Heart right ventricle (tissue), 16 donors: ENCODE results near the gene OR8G1. TPM values are rescaled to one million over a fixed set of nuclear protein-coding genes. Genes with fewer than 3 reads are reported as not detected.
"Not testable (repeated sequence)": the region's sequence is repeated elsewhere in the genome, so short reads cannot be mapped to it uniquely, and the experiment has no call there.

ENCODE experiments used
- ATAC-seq, 8 donors: fragments of 200-7000 bp; cut with Tn5 transposase; one replicate each; pipeline ENCODE4 v1.9.1; 2020; ENCODE audit warnings: mild to moderate bottlenecking in 8 of 8, moderate library complexity in 8 of 8, moderate number of reproducible peaks in 1 of 8
- DNase-seq, 2 donors: peaks; one replicate each; pipeline ENCODE4 v3.0.0-alpha.2; 2020
- H3K27ac ChIP-seq, 10 donors: fragments of 200-600 bp; sonication (generic) in 2 of 10; one replicate each; pipeline versions ENCODE4 v1.5.0 to v1.8.0; 2020 to 2022; ENCODE audit warnings: mild to moderate bottlenecking in 3 of 10
- H3K27me3 ChIP-seq, 7 donors: fragments of 200-600 bp; one replicate each; pipeline ENCODE4 v1.8.0; 2021 to 2022; ENCODE audit warnings: mild to moderate bottlenecking in 2 of 7
- H3K36me3 ChIP-seq, 9 donors: fragments of 200-600 bp; sonication (generic) in 1 of 9; one replicate each; pipeline versions ENCODE4 v1.5.0 to v1.8.0; 2020 to 2022; ENCODE audit warnings: mild to moderate bottlenecking in 2 of 9
- H3K4me1 ChIP-seq, 9 donors: fragments of 200-600 bp; sonication (generic) in 1 of 9; one replicate each; pipeline versions ENCODE4 v1.5.0 to v1.8.0; 2020 to 2022; ENCODE audit warnings: mild to moderate bottlenecking in 4 of 9
- H3K4me3 ChIP-seq, 10 donors: fragments of 200-600 bp; sonication (generic) in 2 of 10; one replicate each; pipeline versions ENCODE4 v1.5.0 to v1.8.0; 2020 to 2022; ENCODE audit warnings: mild to moderate bottlenecking in 7 of 10, moderate library complexity in 2 of 10
- H3K9me3 ChIP-seq, 11 donors: fragments of 200-600 bp in 10 of 11; sonication (generic) in 2 of 11; one replicate each; pipeline versions ENCODE4 v1.5.0 to v1.8.0; 2013 to 2022; ENCODE audit warnings: mild to moderate bottlenecking in 2 of 11, control low read depth in 1 of 11, moderate library complexity in 1 of 11
- WGBS, 2 donors: extraction: QIAGEN DNeasy Blood & Tissue Kit; methylation state at CpG; one replicate each; pipeline ENCODE4 v1.1.7; 2013; ENCODE audit warnings: inconsistent platforms in 1 of 2; 5-methylcytosine and 5-hydroxymethylcytosine counted together
- intact Hi-C, 10 donors: fragments of 100-400 bp; cut with DNase I; formaldehyde crosslinking; loops; one replicate each; pipeline versions ENCODE4 v1.11.1 to v1.14.2; 2022
- polyA plus RNA-seq, 2 donors: library from polyadenylated mRNA; stranded (reverse); fragments of 200-250 nt; gene quantifications; one replicate each; pipeline ENCODE4 v1.2.3, GENCODE V29; 2013
- total RNA-seq, 10 donors: library from RNA; stranded (reverse); fragmentation: NEBNext Ultra II Directional in 3 of 10; extraction: Animal tissue kit (Norgen Biotek cat#: 25700) in 3 of 10; gene quantifications; one replicate each; pipeline versions ENCODE4 v1.2.1 to v1.2.4, GENCODE V29; 2021 to 2023
- TF ChIP-seq, protein P1 (sequence below), 9 donors: fragments of 200-600 bp; sonication (generic) in 2 of 9; IDR thresholded peaks; one replicate each; pipeline versions ENCODE4 v1.5.0 to v1.8.0; 2021 to 2022; ENCODE audit warnings: antibody characterized with exemption in 9 of 9, mild to moderate bottlenecking in 5 of 9, moderate library complexity in 1 of 9
- donor health status: Arrhythmogenic right ventricular cardiomyopathy.
- donor health status: ischemic (EF 13 %, LVEDD 7.1; RV severe dilation, severe dysfunction).
- donor health status: healthy with polysubstance abuse.
- donor health status: DM: no; HTN: yes; CAD: no.
- donor health status: DM: no; HTN: no; CAD: no.
- donor health status: ischemic (EF 25% LVEDD 6.9; RV normal size, moderate dysfunction).
- donor health status: ischemic (EF 25% LVEDD 5.7; RV mildly dilated, moderate dysfunction).
- donor health status: healthy.
- donor health status: DM: yes; HTN: yes; CAD: no.
- donor health status: Ischemic cardiomyopathy.
- donor health status: ischemic (EF 35%, LVEDD 5.7; RV mildly dilated, moderate dysfunction).
- donor health status: nonischemic (EF 11% LVEDD 7.7; RV severe dilation, severe dysfunction).
- donor health status: DM: yes; HTN: yes; CAD: no.
- donor health status: PGD.
- donor health status: ischemic (EF 29% LVEDD 5.4; RV normal size, mild dysfunction).
- donor health status: nonischemic (EF 23%, LVEDD 6.1; RV moderate dilation, normal function).

The OR8G1 gene
- total and polyA plus RNA-seq, 12 donors: not detected

DNA sequence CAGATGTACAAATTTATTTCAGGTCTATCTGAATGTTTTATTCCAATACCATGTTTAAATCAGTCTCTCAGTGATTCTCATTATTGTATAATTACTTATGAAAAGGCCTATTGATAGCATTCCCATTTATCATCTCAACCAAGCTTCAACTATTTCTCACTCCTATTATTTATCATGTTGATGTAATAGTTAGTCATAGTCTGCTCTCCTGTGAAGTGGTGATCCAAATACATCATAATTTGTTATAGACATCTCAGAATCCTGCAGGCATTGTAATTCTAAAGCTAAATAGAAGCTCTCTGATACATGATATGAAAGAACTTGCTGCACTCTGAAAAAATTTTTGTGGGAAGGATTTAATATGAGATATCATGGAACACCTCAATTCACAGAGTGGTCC lies 21.8 kb upstream of the OR8G1 start:
- DNase-seq: no peak
- TF ChIP-seq, protein P1, sequence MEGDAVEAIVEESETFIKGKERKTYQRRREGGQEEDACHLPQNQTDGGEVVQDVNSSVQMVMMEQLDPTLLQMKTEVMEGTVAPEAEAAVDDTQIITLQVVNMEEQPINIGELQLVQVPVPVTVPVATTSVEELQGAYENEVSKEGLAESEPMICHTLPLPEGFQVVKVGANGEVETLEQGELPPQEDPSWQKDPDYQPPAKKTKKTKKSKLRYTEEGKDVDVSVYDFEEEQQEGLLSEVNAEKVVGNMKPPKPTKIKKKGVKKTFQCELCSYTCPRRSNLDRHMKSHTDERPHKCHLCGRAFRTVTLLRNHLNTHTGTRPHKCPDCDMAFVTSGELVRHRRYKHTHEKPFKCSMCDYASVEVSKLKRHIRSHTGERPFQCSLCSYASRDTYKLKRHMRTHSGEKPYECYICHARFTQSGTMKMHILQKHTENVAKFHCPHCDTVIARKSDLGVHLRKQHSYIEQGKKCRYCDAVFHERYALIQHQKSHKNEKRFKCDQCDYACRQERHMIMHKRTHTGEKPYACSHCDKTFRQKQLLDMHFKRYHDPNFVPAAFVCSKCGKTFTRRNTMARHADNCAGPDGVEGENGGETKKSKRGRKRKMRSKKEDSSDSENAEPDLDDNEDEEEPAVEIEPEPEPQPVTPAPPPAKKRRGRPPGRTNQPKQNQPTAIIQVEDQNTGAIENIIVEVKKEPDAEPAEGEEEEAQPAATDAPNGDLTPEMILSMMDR (IDR thresholded peaks at IDR 0.05): no peak
- Histone ChIP-seq H3K4me1 (peaks cover 0 to under 1% (median 0%) of the 10 kb centered on the region in 9 donors), H3K27ac (no peak overlapping the region), H3K27me3 (no peaks in the 10 kb centered on the region), H3K36me3 (no peaks in the 10 kb centered on the region), H3K4me3 (no peak overlapping the region), H3K9me3 (no peaks in the 10 kb centered on the region)
- ATAC-seq: no peak
- intact Hi-C loops: no loop called here

DNA sequence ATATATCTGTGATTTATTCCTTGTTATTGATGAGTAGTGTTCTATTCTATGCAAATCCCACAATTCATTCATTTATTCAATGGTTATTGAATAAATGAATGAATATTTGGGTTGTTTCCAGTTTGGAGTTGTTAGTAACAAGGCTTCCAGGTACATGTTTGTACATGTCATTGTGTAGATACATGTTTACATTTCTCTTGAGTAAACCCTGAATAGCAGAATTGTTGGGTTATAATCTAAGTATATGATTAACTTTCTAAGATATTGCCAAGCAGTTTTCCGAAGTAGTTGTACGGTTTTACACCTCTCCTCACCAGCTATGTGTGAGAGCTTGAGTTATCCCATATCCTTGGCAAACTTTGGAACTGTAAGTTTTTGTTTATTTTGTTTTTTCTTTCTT lies 18.5 kb upstream of the OR8G1 start:
- no peaks in the 10 kb centered on the region for H3K9me3 ChIP-seq
- TF ChIP-seq, protein P1 (IDR thresholded peaks at IDR 0.05): no peak
- no peak overlapping the region for H3K27ac ChIP-seq
- ATAC-seq (no peak), DNase-seq (no peak)
- H3K36me3 ChIP-seq: no peaks in the 10 kb centered on the region
- intact Hi-C loops: no loop called here
- 87 to 98% methylated on average over 2 of the region's 2 CpGs for WGBS, 2 donors
- H3K4me3 ChIP-seq: no peak overlapping the region
- peaks cover 0 to 7% (median 0%) of the 10 kb centered on the region in 9 donors for H3K4me1 ChIP-seq
- H3K27me3 ChIP-seq: no peaks in the 10 kb centered on the region

DNA sequence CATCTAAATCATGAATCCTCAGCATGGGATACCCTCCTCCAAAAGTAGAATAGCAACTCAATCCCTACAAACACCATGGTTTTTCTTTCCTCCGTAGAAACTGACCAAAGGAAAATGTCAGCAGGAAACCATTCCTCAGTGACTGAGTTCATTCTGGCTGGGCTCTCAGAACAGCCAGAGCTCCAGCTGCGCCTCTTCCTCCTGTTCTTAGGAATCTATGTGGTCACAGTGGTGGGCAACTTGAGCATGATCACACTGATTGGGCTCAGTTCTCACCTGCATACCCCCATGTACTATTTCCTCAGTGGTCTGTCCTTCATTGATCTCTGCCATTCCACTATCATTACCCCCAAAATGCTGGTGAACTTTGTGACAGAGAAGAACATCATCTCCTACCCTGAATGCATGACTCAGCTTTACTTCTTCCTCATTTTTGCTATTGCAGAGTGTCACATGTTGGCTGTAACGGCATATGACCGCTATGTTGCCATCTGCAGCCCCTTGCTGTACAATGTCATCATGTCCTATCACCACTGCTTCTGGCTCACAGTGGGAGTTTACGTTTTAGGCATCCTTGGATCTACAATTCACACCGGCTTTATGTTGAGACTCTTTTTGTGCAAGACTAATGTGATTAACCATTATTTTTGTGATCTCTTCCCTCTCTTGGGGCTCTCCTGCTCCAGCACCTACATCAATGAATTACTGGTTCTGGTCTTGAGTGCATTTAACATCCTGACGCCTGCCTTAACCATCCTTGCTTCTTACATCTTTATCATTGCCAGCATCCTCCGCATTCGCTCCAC lies 16.1 kb upstream of the OR8G1 start:
- ATAC-seq: peak in 2 of 8 donors; percentile 39 to 55
- H3K4me3 ChIP-seq, H3K9me3 ChIP-seq, H3K4me1 ChIP-seq, H3K27me3 ChIP-seq, DNase-seq, intact Hi-C loops, H3K36me3 ChIP-seq: not testable (repeated sequence)
- peak overlapping the region in 1 of 10 donors; percentile 68 for H3K27ac ChIP-seq
- 65 to 67% methylated on average over 9 of the region's 9 CpGs for WGBS, 2 donors

DNA sequence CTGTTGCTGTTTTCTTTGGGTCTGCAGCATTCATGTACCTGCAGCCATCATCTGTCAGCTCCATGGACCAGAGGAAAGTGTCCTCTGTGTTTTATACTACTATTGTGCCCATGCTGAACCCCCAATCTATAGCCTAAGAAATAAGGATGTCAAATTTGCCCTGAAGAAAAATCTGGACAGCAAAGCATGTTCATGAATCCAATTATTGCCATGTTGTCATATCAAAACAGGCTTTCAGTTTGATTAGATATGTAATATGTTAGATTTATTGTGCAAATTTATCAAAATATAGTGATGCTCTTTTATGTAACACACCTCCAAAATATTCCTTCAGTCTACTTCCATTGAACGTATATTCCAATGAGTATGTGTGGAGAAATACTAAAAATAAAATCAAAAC lies 15.4 kb upstream of the OR8G1 start:
- TF ChIP-seq, protein P1 (IDR thresholded peaks at IDR 0.05): no peak
- no peak overlapping the region for H3K27ac ChIP-seq
- intact Hi-C loops: no loop called here

DNA sequence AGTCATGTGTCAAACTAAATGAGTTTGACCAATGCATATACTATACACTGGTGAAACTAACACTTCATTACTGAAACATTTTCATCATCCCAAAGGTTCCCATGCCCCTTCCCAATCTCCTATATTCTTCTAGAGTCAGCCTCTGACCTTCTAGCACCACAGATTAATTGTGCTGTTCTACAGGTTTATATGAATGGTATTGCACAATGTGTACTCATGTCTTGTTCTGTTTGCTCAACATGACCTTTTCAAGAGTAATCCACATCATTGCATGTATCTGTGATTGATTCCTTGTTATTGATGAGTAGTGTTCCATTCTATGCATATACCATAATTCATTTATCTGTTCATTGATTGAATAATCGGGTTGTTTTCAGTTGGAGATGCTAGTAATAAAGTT lies 7.5 kb upstream of the OR8G1 start:
- Histone ChIP-seq H3K4me3 (no peak overlapping the region), H3K36me3 (no peaks in the 10 kb centered on the region), H3K4me1 (no peaks in the 10 kb centered on the region), H3K27ac (no peak overlapping the region), H3K27me3 (no peaks in the 10 kb centered on the region), H3K9me3 (no peaks in the 10 kb centered on the region)
- intact Hi-C loops: no loop called here
- no peak for DNase-seq
- WGBS, 2 donors: 32 to 76% methylated on average over 1 of the region's 1 CpG
- TF ChIP-seq, protein P1 (IDR thresholded peaks at IDR 0.05): no peak
- ATAC-seq: no peak

More for the DNA sequence above, 15.4 kb upstream of the OR8G1 start:
- Histone ChIP-seq H3K27me3 (no peaks in the 10 kb centered on the region), H3K36me3 (no peaks in the 10 kb centered on the region), H3K9me3 (no peaks in the 10 kb centered on the region), H3K4me3 (no peak overlapping the region), H3K4me1 (peaks cover 0 to 7% (median 0%) of the 10 kb centered on the region in 9 donors)
- 82 to 83% methylated on average over 1 of the region's 1 CpG for WGBS, 2 donors
- ATAC-seq: no peak
- DNase-seq: no peak
